GM21367 (cell line): ENCODE results near the gene DNAAF5.
"Not testable (repeated sequence)": the region's sequence is repeated elsewhere in the genome, so short reads cannot be mapped to it uniquely, and the experiment has no call there.

Source experiments
- ATAC-seq: cut with Tn5 transposase; IDR thresholded peaks from one replicate; pipeline ENCODE4 v1.9.1; 2021; ENCODE audit not compliant: unreplicated experiment

DNAAF5 gene

DNA sequence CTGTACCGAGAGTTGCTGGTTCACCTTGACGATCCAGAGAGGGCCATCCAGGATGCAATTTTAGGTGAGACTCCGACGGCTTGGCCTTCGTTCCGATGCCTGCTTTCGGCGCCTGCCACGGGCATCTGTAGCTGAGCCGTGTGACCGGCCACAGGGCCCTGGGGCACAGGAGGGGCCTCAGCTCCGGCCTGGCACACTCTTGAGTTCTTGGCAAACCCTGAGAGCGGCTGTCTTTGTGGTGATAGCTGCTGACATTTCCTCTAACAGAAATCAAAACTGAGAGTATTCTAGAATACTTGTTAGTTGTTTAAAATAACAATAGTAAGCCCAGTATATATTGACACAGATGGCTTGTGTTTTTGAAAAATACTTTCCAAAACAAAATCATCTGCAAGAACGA is 53.6 kb downstream of the DNAAF5 start:
- no peak for ATAC-seq

DNA sequence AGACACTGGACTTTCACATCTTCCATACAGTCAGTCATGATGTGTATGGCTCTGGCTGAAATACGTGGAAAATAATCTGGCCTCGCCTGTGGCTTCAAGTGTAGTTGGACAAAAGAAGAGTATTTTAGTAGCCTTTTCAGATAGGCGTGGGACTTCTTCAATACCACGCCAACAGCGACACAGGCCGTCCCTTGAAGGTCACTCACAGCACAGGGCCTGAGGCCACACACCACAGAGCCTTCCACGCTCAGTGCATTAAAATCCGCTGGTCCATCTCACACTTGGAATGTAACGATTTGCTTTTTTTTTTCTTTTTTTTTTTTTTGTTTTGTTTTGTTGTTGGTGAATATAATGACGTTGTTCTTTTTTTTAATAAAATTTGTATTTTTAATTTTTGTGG is 54.0 kb downstream of the DNAAF5 start:
- no peak for ATAC-seq

DNA sequence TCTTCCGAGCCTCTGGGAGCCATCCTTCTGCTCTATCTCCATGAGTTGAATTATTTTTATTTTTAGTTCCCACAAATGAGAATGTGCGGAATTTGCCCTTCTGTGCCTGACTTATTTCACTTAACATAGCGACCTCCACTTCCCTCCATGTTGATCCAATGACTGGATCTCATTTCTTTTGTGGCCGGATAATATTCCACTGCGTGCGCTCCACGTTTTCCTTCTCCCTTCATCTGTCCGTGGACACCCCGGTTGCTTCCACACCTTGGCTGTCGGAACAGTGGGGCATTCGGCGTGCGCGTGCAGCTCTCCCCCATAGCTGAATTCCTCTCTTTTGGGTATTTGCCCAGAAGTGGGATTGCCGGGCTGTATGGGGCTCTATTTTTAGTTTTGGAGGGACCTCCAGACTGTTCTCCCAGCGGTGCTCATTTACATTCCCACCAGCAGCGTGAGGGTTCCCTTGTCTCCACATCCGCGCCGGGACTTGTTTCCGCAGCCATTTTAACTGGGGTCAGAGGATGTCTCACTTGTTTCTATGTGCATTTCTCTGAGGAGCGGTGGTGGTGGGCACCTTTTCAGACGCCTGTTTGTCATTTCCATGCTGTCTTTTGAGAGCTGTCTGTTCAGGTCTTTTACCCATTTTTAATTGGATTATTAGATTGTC is 54.8 kb downstream of the DNAAF5 start:
- no peak for ATAC-seq

DNA sequence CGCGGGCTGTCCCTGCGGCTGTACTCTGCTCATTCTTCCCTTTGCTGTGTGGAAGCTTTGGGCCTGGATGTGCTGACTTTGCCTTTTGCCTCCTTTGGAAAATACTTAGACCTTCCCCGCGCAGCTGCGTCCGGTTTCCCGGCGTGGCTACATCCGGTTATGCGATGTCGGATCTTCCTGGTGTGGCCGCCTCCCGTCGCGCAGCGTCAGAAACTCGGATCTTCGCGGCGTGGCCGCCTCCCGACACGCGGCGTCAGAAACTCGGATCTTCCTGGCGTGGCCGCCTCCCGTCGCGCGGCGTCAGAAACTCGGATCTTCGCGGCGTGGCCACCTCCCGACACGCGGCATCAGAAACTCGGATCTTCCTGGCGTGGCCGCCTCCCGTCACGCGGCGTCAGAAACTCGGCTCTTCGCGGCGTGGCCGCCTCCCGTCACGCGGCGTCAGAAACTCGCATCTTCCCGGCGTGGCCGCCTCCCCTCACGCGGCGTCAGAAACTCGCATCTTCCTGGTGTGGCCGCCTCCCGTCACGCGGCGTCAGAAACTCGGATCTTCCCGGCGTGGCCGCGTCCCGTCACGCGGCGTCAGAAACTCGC is 55.5 kb downstream of the DNAAF5 start:
- no peak for ATAC-seq

DNA sequence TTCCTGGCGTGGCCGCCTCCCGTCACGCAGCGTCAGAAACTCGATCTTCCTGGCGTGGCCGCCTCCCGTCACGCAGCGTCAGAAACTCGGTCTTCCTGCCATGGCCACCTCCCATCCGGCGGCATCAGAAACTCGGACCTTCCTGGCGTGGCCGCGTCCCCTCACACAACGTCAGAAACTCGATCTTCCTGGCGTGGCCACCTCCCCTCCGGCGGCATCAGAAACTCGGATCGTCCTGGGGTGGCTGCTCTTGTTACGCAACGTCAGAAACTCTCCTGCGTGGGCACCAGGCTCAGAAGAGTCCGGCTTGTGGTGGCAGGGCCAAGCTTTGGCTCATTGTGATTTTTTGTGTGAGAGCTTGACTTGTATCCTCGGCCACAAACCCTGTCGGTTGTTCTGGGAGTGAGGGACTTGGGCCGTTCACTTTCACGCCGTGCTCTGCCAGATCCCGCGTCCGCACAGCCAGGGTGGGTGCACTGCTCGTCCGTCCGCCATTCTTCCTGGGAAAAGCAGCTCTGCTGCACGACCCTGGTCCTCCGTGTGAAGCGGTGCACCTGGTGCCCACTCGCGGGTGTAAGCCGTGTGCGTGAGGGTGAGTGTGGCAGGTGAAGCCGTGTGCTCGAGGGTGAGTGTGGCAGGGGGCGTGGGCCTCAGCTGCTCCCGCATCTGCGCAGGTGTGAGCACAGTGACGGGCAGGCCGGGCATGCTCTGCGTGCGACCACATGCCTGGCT is 56.4 kb downstream of the DNAAF5 start:
- ATAC-seq = no peak

DNA sequence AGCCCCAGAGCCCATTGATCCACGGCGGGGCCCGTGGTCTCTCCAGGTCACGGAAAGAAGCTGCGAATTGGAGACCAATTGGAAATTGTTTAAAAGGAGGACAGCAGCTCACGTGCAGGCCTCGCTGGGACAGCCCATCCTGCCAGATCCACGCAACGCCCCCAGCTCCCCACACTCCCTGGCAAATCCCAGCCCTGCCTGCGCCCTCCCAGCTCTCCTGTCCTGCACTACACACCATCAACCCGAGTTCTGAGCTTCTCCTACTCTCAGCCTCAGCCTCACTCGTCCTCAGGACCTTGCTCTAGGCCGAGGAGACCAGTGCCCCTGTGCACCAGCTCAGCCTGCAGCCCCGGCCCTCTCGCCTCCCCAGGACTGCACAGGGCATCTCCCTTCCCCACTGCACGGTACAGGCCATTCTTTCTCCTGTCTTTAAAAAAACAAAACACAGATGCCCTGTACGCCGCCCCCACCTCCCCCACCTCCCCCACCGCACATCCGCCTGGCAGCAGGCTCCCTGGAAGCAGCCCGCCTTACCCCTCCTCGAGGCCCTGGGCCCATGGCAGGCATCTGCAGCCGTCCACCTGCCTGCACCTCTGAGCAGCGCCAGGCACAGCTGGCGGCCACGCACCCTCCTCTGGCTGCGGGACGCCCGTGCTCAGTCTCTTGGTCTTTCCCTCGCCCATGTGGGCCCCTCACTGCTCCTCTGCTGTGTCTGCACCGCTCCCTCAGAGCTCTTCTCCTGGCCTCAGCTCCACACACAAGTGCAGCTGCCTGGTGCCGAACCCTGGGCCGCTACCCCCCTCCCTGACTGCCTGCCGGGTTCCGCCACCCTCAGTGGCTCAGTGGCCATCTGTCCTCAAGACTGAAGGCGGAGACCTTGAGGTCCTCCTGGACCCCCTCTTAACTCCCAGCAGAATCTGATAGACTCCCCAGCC is 57.3 kb downstream of the DNAAF5 start:
- no peak for ATAC-seq

DNA sequence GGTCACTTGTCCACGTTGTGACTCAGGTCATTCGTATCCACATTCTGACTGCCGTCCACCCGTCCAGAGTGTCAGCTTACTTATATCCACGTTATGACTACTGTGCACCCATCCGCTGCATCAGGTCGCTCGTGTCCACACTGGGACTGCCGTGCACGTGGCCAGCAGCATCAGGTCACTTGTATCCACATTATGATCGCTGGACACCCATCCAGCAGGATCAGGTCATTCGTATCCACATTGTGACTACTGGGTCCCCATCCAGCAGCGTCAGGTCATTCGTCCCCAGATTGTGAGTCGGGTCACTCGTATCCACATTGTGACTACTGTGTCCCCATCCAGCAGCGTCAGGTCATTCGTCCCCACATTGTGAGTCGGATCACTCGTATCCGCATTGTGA is 58.5 kb downstream of the DNAAF5 start:
- ATAC-seq = no peak

DNA sequence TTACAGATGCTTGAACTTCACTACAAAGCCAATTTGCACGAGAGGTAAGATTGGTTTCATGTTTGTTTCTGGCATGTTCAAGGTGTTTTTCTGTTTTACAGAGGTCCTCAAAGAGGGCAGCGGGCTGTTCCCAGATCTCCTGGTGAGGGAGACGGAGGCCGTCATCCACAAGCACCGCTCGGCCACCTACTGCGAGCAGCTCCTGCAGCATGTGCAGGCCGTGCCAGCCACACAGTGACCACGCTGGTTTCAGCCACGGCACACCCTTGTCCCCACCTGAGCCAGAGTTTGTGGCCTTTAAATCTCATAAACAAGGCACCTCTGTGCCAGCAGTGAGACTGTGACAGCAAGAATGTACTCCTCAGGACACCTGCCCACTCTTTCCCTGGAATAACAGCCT is 58.9 kb downstream of the DNAAF5 start:
- ATAC-seq = no peak

DNA sequence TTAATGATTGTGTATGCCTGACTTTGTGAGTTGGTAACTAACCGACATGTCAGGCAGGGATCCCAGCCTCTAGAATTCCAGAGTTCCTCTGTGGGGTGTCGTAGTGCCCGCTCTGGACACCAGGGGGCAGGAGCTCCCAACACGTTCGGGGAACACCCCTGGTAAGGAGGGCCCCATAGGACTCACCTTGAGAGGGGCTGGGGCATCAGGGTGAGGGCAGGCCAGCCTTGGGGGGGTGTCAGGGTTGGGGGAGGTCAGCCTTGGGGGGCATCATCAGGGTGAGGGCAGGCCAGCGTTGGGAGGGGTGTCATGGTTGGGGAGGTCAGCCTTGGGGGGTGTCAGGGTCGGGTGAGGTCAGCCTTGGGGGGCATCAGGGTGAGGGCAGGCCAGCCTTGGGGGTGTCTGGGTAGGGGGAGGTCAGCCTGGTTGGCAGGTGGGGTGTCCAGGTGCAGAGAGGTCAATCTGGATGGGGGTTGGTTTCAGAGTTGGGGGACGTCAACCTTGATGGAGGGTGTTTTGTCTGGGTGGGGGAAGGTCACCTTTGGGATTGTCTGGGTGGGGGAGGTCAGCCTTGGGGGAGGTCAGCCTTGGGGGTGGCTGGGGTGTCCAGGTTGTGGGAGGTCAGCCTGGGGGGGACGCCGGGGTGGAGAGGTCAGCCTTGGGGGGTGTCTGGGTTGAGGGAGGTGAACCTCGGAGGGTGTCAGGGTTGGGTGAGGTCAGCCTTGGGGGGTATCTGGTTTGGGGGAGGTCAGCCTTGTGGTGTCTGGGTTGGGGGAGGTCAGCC is 60.2 kb downstream of the DNAAF5 start:
- ATAC-seq = no peak

DNA sequence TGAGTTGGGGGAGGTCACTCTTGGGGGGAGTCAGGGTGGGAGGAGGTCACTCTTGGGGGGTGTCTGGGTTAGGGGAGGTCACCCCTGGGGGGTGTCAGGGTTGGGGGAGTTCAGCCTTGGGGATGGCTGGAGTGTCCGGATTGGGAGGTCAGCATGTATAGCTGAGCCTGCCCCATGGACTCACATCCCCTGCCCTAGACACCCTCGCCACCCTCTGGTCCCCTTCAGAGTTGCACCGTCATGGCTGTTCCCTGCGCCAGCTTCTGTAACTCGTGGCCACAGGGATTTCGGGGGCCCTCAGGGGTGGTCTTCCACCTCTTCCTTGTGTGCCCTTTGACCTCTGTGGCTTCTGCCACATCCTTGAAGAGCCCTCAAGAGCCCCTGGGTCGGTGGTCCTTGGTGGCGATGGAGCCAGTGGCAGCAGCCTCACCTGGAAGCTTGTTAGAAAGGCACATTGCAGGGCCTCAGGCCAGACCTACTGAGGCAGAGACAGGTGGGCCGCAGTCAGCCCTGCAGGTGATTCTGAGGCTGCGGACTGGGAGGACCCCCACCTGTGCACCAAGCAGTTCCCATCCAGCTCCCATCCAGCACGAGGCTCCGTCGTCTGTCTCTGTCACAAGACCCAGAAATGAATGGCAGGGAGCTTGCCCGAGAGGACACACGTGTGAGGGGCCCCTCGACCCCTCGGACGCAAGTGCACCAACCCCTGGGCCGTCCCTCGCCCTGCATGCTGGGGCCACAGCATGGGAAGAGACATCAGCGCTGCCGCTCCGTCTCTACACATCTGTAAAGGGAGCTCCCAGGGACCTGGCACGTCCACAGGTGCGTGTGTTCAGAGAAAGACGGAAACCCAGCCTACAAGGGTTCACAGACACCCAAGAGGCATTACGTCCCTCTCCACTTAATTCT is 61.1 kb downstream of the DNAAF5 start:
- no peak for ATAC-seq

DNA sequence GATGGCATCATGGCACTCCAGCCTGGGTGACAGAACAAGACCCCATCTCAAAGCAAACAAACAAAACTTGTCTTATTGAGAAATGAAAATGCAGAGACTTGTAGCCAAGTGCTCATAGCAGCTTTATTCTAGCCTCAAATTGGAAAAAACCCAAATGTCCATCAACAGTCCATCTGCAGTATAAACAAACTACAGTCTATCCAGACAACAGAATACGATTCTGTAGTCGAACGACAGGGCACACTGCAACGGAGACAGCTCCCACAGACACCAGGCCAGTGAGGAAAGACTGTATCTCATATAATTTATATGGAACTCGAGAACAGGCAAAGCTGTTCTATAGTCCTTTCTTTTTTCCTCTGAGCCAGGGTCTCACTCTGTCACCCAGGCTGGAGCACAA is 65.0 kb downstream of the DNAAF5 start:
- ATAC-seq = no peak

DNA sequence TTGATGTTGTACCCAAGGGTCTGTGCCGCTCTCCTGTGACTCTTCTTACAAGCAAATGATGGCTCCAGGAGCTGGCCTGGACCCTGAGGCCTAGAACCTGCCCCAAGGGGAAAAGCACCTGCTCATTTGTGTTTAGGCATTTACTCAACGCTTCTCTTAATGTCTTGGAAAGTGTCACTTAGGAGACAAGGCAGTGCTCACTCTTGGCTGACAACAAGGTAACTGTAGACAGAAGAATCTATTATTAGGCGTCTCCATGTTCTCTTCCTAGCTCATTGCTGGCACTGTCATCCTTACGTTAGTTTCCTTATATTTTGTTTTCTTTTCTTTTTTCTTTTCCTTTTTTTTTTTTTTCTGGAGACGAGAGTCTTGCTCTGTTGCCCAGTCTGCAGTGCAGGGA is 67.7 kb downstream of the DNAAF5 start:
- no peak for ATAC-seq

DNA sequence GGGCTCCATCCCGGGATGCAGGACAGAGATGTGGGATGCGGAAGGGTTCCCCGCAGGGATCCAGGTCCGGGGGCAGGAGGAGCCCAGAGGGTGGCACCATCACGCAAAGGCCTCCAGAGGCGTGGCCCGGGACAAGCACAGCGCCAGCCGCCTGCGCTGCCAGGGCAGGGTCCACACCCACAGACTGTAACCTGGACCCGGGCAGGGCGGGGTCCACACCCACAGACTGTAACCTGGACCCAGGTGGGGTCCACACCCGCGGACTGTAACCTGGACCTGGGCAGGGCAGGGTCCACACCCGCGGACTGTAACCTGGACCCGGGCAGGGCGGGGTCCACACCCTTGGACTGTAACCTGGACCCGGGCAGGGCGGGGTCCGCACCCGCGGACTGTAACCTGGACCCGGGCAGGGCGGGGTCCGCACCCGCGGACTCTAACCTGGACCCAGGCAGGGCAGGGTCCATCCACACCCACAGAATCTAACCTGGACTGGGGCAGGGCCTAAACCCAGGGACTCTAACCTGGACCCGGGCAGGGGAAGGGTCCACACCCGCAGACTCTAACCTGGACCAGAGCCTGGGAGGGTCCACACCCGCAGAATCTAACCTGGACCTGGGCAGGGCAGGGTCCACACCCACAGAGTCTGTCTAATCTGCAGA is 68.3 kb downstream of the DNAAF5 start:
- no peak for ATAC-seq

DNA sequence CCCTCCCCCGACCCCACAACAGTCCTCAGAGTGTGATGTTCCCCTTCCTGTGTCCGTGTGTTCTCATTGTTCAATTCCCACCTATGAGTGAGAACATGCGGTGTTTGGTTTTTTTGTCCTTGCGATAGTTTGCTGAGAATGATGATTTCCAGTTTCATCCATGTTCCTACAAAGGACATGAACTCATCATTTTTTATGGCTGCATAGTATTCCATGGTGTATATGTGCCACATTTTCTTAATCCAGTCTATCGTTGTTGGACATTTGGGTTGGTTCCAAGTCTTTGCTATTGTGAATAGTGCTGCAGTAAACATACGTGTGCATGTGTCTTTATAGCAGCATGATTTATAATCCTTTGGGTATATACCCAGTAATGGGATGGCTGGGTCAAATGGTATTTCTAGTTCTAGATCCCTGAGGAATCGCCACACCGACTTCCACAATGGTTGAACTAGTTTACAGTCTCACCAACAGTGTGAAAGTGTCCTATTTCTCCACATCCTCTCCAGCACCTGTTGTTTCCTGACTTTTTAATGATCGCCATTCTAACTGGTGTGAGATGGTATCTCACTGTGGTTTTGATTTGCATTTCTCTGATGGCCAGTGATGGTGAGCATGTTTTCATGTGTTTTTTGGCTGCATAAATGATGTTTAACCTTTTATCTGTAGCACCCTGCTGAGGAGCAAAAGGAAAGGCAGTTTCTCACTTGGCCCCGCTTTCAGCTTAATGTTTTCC is 70.1 kb downstream of the DNAAF5 start:
- not testable (repeated sequence) for ATAC-seq

DNA sequence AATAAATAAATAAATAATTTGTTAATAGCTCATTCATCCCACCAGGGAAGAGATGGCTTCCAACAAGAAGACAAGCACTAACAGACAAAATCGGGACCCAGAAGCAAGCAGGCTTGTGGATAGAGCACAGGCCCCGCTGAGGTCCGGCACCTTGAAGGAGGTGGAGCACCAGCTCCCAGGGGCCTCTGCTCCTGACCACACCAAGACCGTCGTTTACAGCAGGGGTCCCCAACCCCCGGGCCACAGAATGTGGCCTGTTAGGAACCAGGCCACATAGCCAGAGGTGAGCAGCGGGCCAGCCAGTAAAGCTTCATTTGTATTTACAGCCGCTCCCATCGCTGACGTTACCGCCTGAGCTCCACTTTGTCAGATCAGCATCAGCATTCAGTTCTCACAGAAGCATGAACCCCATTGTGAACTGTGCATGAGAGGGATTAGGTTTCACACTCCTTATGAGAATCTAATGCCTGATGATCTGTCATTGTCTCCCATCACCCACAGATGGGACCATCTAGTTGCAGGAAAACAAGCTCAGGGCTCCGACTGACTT is 72.5 kb downstream of the DNAAF5 start:
- no peak for ATAC-seq

DNA sequence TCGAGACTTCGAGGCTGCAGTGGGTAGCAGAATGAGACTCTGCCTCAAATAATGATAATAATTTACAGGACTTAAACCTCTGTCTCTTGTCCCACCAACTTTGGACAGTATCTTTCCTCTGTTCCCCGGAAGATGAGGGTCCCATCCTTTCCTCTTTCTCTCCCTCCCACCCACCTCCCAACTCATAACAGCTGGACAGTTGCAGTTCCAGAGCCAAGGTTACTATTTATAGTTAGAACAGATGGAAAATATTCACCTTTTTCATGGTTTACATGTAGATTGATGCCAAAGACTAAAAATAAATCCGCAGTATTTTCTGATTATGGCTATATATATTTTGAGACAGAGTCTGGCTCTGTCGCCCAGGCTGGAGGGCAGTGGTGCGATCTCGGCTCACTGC is 74.2 kb downstream of the DNAAF5 start:
- no peak for ATAC-seq

DNA sequence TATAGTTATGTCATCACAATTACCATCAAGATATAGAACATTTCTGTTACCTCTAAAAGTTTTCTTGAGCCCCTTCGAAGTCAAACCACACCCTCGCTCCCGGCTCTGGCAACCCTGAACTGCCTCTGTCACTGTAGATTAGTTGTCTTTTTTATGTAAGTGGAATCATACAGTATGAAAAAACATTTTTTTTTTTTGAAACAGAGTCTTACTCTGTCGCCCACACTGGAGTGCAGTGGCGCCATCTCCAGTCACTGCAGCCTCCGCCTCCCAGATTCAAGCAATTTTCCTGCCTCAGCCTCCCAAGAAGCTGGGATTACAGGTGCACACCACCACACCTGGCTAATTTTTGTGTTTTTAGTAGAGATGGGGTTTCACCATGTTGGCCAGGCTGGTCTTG is 74.9 kb downstream of the DNAAF5 start:
- ATAC-seq = not testable (repeated sequence)

DNA sequence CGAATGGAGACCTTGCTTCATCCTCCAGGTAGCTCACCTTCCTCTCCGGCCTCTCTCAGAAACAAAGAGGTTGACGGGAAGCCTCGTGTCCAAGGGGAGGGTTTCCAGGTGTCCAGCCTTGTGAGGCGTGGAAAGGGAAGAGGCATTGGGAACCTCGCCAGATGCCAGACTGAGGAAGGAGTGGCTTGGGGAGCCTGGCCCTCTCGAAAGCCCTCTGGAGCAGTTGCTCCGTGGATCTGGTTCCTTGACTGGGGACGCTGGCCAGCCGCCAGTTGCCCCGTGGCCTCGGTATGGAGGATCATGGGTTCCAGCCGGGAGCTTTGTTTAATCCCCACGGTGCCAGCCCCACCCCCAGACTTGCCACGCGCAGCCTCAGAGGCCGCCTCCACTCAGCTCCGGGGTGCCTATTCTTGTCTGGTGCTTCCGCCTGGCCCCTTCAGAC is 75.5 kb downstream of the DNAAF5 start:
- no peak for ATAC-seq
